Astrocyte (in vitro differentiated cells and primary cell): ENCODE measurements around the gene KANSL2. TPM values are rescaled to one million over a fixed set of nuclear protein-coding genes. Genes with fewer than 3 reads are reported as not detected.
"Not testable (repeated sequence)": the region's sequence is repeated elsewhere in the genome, so short reads cannot be mapped to it uniquely, and the experiment has no call there.

Experiments used
- DNase-seq: peaks from one replicate; pipeline ENCODE4 v3.0.0-alpha.2; 2010; ENCODE audit warnings: low read depth
- FAIRE-seq: peaks from 2 replicates; lab custom pipeline; 2011; peaks lifted over from hg19 to GRCh38; lab: Jason Lieb, UNC
- H2AFZ ChIP-seq: 2 replicates; pipeline ENCODE4 v1.6.0; 2012; ENCODE audit warnings: low read depth, low read length, inconsistent platforms
- H3K27ac ChIP-seq: 2 replicates; pipeline ENCODE4 v1.5.1; 2011; ENCODE audit warnings: low read depth, low read length, inconsistent platforms
- H3K27me3 ChIP-seq: 2 replicates; pipeline ENCODE4 v1.6.0; 2011; ENCODE audit warnings: low read length, inconsistent platforms; ENCODE audit not compliant: insufficient read depth
- H3K36me3 ChIP-seq: 2 replicates; pipeline ENCODE4 v1.5.1; 2011; ENCODE audit warnings: low read length, inconsistent platforms; ENCODE audit not compliant: insufficient read depth
- H3K4me1 ChIP-seq: 2 replicates; pipeline ENCODE4 v1.5.1; 2011; ENCODE audit warnings: low read length, inconsistent platforms; ENCODE audit not compliant: insufficient read depth
- H3K4me2 ChIP-seq: 2 replicates; pipeline ENCODE4 v1.6.0; 2012; ENCODE audit warnings: low read length, inconsistent platforms
- H3K4me3 ChIP-seq: 2 replicates; pipeline ENCODE4 v1.5.1; 2011; ENCODE audit warnings: low read depth, mild to moderate bottlenecking, low read length, inconsistent platforms; ENCODE audit not compliant: insufficient read depth
- H3K79me2 ChIP-seq: 2 replicates; pipeline ENCODE4 v1.6.0; 2012; ENCODE audit warnings: mild to moderate bottlenecking, low read length, inconsistent platforms; ENCODE audit not compliant: insufficient read depth
- H3K9ac ChIP-seq: 2 replicates; pipeline ENCODE4 v1.6.0; 2012; ENCODE audit warnings: mild to moderate bottlenecking, low read length, inconsistent platforms
- H3K9me3 ChIP-seq: 2 replicates; pipeline ENCODE4 v1.5.1; 2012; ENCODE audit warnings: low read depth, mild to moderate bottlenecking, low read length, inconsistent platforms; ENCODE audit not compliant: insufficient read depth
- H4K20me1 ChIP-seq: 2 replicates; pipeline ENCODE4 v1.6.0; 2012; ENCODE audit warnings: low read length, inconsistent platforms; ENCODE audit not compliant: insufficient read depth
- H3K27ac Mint-ChIP-seq: one replicate; pipeline ENCODE4 v1.8.0; 2021; ENCODE audit warnings: mild to moderate bottlenecking, mixed read lengths; ENCODE audit not compliant: unreplicated experiment
- H3K27me3 Mint-ChIP-seq: one replicate; pipeline ENCODE4 v1.8.0; 2021; ENCODE audit warnings: low read depth, mixed read lengths; ENCODE audit not compliant: unreplicated experiment
- H3K36me3 Mint-ChIP-seq: one replicate; pipeline ENCODE4 v1.8.0; 2021; ENCODE audit warnings: low read depth, mixed read lengths; ENCODE audit not compliant: unreplicated experiment
- H3K4me1 Mint-ChIP-seq: one replicate; pipeline ENCODE4 v1.8.0; 2021; ENCODE audit warnings: low read depth, mixed read lengths; ENCODE audit not compliant: unreplicated experiment
- H3K4me3 Mint-ChIP-seq: one replicate; pipeline ENCODE4 v1.8.0; 2021; ENCODE audit warnings: mild to moderate bottlenecking, moderate library complexity, mixed read lengths; ENCODE audit not compliant: unreplicated experiment
- H3K9me3 Mint-ChIP-seq: one replicate; pipeline ENCODE4 v1.8.0; 2021; ENCODE audit warnings: mild to moderate bottlenecking, mixed read lengths; ENCODE audit not compliant: unreplicated experiment
- CTCF ChIP-seq: IDR thresholded peaks from 2 replicates; pipeline ENCODE4 v1.5.1; 2011; ENCODE audit warnings: low read depth, mild to moderate bottlenecking, inconsistent platforms, low read length, moderate library complexity; ENCODE audit not compliant: insufficient read depth
- EZH2 ChIP-seq: IDR thresholded peaks from 2 replicates; pipeline ENCODE4 v1.6.1; 2012; ENCODE audit warnings: mild to moderate bottlenecking, low read length, inconsistent platforms; ENCODE audit not compliant: insufficient read depth
- total RNA-seq: library from RNA; stranded (reverse); gene quantifications from 2 replicates; pipeline ENCODE4 v1.2.1, GENCODE V29; 2021

KANSL2 gene
- total RNA-seq, 1 donor from 2014 or later = 45.7 TPM

DNA sequence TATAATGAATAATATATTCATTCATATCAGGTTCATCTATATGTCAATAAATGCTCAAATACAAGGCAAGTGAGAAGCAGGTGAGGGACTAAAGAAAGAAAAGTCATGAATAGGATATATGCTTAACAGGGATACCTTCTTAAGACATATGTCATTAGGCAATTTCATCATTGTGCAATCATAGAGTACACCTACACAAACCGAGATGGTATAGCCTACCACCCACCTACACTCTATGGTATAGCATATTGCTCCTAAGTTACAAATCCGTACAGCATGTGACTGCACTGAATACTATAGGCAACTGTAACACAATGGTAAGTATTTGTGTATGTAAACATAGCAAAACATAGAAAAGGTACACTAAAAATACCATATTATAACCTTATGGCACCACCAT lies 39.0 kb downstream of the KANSL2 start:
- Histone ChIP-seq H3K36me3 (peaks cover 4% of the 10 kb centered on the region), H3K79me2 (no peaks in the 10 kb centered on the region), H3K27ac (no peak overlapping the region), H3K4me1 (no peaks in the 10 kb centered on the region), H3K4me2 (no peak overlapping the region), H2AFZ (no peak overlapping the region), H3K9me3 (no peaks in the 10 kb centered on the region), H3K27me3 (no peaks in the 10 kb centered on the region), H3K4me3 (no peak overlapping the region), H4K20me1 (no peaks in the 10 kb centered on the region), H3K9ac (no peak overlapping the region)
- no peak for TF ChIP-seq EZH2
- no peak for TF ChIP-seq CTCF
- no peak overlapping the region for H3K4me3 Mint-ChIP-seq
- FAIRE-seq = no peak
- no peaks in the 10 kb centered on the region for H3K4me1 Mint-ChIP-seq
- no peak overlapping the region for H3K27ac Mint-ChIP-seq
- DNase-seq = no peak
- no peaks in the 10 kb centered on the region for H3K9me3 Mint-ChIP-seq
- peaks cover 34% of the 10 kb centered on the region for H3K36me3 Mint-ChIP-seq
- H3K27me3 Mint-ChIP-seq = no peaks in the 10 kb centered on the region

GRCh38 chr12:48641752-48642555 lies 40.1 kb downstream of the KANSL2 start:
- H3K9me3 ChIP-seq, H3K79me2 ChIP-seq, H3K4me2 ChIP-seq, H3K4me3 ChIP-seq, H3K9ac ChIP-seq, H3K27me3 Mint-ChIP-seq, H3K4me1 Mint-ChIP-seq, H3K27ac Mint-ChIP-seq, H3K4me3 Mint-ChIP-seq, H4K20me1 ChIP-seq, H3K27me3 ChIP-seq, FAIRE-seq, DNase-seq, H3K9me3 Mint-ChIP-seq, H3K27ac ChIP-seq, H3K4me1 ChIP-seq, H2AFZ ChIP-seq, H3K36me3 ChIP-seq: not testable (repeated sequence)
- H3K36me3 Mint-ChIP-seq = peaks cover 34% of the 10 kb centered on the region

DNA sequence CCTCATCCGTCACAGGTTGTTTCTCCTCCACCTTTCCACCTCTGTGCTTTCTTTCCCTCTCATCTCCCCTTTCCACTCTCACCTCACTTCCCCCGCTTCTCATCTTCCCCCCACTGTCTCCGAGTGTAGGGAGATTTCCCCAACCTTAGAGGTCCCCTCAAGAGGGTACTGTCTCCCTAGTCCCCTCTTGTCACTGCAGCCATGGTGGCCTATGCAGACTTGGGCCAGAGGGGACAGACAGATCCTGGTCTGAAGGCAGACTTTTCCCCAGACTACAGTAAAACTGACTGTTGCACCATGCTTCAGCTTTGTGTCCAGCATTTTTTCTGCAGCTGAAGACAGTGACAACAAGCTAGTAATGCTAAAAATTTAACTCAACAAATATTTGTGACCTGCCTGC lies 41.2 kb downstream of the KANSL2 start:
- Histone ChIP-seq H4K20me1 (no peaks in the 10 kb centered on the region), H3K27ac (no peak overlapping the region), H3K9me3 (no peaks in the 10 kb centered on the region), H3K4me3 (no peak overlapping the region), H3K4me2 (no peak overlapping the region), H3K79me2 (no peaks in the 10 kb centered on the region), H2AFZ (no peak overlapping the region), H3K4me1 (no peaks in the 10 kb centered on the region), H3K27me3 (no peaks in the 10 kb centered on the region), H3K36me3 (peaks cover 4% of the 10 kb centered on the region), H3K9ac (no peak overlapping the region)
- no peak overlapping the region for H3K27ac Mint-ChIP-seq
- H3K4me1 Mint-ChIP-seq = no peaks in the 10 kb centered on the region
- no peak for DNase-seq
- no peak overlapping the region for H3K4me3 Mint-ChIP-seq
- no peak for FAIRE-seq
- peaks cover 32% of the 10 kb centered on the region for H3K36me3 Mint-ChIP-seq
- no peaks in the 10 kb centered on the region for H3K9me3 Mint-ChIP-seq
- no peaks in the 10 kb centered on the region for H3K27me3 Mint-ChIP-seq
- TF ChIP-seq CTCF (no peak), EZH2 (no peak)
